B cell (primary cell): ENCODE data around the gene C3AR1.
"Not testable (repeated sequence)": the region's sequence is repeated elsewhere in the genome, so short reads cannot be mapped to it uniquely, and the experiment has no call there.

Experiments used
- EZH2 ChIP-seq: IDR thresholded peaks from 2 replicates; pipeline ENCODE4 v1.6.1; 2012; ENCODE audit warnings: borderline replicate concordance, low read depth, mild to moderate bottlenecking, moderate library complexity, low read length; ENCODE audit not compliant: insufficient read depth, poor library complexity, severe bottlenecking
- TF ChIP-seq, protein P1 (sequence below): fragments of 200-600 bp; IDR thresholded peaks from one replicate; pipeline ENCODE4 v1.8.0; 2022; ENCODE audit warnings: antibody characterized with exemption, mild to moderate bottlenecking

DNA sequence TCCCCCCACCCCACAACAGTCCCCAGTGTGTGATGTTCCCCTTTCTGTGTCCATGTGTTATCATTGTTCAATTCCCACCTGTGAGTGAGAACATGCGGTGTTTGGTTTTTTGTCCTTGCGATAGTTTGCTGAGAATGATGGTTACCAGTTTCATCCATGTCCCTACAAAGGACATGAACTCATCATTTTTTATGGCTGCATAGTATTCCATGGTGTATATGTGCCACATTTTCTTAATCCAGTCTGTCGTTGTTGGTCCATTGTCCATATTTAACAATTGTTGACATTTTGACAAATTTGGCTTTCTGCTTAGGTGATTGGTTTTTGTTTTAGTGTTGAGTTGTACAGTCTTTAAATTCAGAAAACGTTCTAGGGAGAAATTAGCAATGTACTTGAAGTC, 47.0 kb upstream of the C3AR1 start:
- TF ChIP-seq, protein P1, sequence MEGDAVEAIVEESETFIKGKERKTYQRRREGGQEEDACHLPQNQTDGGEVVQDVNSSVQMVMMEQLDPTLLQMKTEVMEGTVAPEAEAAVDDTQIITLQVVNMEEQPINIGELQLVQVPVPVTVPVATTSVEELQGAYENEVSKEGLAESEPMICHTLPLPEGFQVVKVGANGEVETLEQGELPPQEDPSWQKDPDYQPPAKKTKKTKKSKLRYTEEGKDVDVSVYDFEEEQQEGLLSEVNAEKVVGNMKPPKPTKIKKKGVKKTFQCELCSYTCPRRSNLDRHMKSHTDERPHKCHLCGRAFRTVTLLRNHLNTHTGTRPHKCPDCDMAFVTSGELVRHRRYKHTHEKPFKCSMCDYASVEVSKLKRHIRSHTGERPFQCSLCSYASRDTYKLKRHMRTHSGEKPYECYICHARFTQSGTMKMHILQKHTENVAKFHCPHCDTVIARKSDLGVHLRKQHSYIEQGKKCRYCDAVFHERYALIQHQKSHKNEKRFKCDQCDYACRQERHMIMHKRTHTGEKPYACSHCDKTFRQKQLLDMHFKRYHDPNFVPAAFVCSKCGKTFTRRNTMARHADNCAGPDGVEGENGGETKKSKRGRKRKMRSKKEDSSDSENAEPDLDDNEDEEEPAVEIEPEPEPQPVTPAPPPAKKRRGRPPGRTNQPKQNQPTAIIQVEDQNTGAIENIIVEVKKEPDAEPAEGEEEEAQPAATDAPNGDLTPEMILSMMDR: not testable (repeated sequence)
- not testable (repeated sequence) for TF ChIP-seq EZH2
